ENCODE results near the gene ATP6AP1.

The ATP6AP1 gene

DNA sequence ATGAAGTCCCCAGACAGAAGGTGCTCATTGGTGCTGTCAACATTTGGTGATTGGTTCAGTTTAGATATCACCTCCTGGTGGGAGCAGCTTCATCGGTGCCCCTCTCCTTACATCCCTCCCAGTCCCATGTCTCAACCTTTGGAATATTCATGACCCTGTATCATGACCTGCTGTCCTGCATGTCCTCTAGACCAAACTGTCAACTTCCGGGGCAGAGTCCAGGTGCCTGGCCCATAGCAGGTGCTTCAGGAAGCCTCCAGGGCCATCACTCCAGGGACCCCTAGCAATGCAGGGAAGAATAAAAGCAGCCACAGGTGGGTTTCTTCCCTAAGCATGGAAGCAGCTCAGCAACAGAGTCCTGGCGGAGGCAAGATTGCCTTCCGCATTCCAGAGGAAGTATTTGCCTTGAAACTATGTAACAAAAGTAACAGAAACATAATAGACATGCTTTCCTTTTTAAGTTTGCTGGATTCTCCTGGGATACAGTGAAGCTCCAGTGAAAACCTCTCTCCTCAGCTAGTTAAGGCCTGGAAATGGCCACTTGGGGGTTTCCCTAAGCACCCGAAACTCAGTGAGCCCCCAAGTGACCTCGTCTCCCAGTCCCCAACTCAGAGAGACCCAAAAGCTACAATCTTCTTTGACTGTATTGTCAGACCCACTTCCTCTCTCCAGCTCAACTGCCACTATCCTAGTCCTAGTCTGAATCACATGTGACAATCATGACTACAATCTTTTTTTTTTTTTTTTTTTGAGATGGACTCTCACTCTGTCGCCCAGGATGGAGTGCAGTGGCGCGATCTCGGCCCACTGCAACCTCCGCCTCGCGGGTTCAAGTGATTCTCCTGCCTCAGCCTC is 1.3 kb upstream of the ATP6AP1 start:
- in situ Hi-C loops (cut with MboI; ENCODE audit: low sequenced_read_pairs), result no loop called here

DNA sequence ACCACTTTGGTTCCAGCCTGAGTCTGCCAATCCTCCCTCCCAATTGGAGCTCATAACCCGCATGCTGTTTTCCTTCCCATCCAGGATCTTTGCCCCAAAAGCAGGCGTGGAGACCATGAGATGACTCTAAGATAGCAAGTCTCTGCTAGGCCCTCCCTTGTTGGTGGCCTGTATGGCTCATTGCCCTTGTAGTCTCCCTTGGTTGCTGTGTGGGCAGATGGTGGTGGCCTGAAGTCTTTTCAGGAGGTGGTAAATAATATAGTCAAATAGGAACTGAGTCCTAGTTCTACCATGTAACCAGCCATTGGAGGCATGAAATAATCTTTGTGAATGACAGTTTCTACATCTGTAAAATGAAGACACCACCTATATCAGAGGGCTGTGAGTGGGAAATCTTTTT is 1.2 kb downstream of the ATP6AP1 start:
- in situ Hi-C loops (cut with MboI; ENCODE audit: low sequenced_read_pairs), result no loop called here

DNA sequence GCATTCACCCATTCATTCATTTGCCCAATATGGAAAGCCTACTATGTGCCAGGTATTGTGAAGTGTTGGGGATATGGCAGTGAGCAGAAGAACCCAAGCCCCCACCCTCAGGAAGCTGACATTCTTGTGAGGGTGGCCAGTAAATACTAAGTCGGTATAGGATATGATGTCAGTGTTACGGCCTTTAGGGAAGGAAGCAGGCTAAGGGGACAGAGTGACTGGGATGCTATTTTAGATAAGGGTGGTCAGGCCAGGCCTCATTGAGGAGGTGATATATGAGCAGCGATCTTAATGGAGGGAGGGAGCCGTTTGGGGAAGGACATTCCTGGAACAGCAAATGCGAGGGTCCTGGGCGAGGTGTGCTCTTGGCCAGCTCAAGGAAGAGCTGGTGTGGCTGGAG is 2.0 kb downstream of the ATP6AP1 start:
- in situ Hi-C loops (cut with MboI; ENCODE audit: low sequenced_read_pairs), result no loop called here

DNA sequence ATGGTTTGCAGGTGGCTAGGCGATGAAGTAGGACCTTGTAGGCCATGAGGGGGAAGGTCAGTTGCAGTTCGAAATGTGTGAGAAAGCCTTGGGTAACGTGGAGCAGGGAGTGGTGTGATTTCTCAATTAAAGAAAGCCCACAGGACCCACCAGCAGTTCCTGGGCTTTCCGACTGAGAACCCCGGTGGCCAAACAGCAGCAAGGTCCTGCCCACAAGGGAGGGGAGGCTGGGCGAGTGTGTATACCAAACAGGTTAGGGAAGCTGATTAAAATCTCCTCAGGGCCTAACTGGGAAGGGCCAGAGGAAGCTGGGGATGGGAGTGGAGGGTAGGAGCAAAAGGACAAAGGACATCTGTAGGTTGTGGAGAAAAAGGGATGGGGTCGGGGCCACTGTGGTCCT is 2.4 kb downstream of the ATP6AP1 start:
- in situ Hi-C loops (cut with MboI; ENCODE audit: low sequenced_read_pairs), result no loop called here

DNA sequence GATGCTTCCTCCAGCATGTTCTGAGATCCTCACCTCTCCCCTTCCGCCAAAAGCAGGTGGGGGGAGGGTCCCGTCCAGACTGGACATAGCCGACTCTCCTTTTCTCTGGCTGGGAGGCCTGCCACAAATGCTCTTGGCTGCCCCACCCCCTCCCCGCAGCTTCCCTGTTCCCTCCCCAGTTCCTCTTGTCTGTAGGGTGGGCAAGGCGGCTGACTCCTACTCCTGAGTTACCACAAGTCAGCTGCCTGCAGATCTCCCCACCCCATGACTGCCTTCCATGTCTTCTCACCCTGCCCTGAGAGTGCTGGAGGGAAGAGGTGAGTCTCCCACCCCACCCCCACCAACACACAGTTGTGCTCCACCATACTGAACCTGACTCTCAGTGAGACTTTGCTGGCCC is 2.9 kb downstream of the ATP6AP1 start:
- in situ Hi-C loops (cut with MboI; ENCODE audit: low sequenced_read_pairs), result no loop called here

DNA sequence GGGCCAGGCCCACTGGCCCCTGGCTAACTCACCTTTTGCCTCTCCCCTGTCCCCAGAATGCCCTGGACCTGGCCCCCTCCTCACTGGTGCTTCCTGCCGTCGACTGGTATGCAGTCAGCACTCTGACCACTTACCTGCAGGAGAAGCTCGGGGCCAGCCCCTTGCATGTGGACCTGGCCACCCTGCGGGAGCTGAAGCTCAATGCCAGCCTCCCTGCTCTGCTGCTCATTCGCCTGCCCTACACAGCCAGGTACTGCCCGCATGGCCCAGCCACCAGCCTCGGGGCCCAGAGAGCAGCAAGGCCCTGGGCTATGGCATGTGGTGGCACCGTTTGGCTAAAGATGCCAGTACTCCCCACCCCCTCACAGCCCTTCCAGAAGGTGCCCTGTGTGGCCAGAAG is 3.7 kb downstream of the ATP6AP1 start:
- in situ Hi-C loops (cut with MboI; ENCODE audit: low sequenced_read_pairs), result no loop called here

DNA sequence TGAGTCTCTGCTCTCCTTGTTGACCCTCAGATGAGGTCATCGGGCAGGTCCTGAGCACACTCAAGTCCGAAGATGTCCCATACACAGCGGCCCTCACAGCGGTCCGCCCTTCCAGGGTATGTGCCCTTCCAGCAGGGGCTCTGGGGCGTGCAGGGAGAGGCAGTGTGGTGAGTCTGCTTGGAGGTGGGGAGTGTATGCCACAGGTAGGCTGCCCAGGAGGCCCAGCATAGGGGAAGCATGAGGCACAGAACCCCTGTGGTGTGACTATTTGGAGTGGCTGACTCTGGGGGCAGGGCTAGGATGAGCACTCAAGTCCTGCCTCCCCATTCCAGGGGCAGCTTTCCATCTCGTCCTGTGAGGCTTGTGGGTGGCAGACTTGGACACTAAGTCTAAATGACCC is 5.1 kb downstream of the ATP6AP1 start:
- in situ Hi-C loops (cut with MboI; ENCODE audit: low sequenced_read_pairs), result no loop called here

DNA sequence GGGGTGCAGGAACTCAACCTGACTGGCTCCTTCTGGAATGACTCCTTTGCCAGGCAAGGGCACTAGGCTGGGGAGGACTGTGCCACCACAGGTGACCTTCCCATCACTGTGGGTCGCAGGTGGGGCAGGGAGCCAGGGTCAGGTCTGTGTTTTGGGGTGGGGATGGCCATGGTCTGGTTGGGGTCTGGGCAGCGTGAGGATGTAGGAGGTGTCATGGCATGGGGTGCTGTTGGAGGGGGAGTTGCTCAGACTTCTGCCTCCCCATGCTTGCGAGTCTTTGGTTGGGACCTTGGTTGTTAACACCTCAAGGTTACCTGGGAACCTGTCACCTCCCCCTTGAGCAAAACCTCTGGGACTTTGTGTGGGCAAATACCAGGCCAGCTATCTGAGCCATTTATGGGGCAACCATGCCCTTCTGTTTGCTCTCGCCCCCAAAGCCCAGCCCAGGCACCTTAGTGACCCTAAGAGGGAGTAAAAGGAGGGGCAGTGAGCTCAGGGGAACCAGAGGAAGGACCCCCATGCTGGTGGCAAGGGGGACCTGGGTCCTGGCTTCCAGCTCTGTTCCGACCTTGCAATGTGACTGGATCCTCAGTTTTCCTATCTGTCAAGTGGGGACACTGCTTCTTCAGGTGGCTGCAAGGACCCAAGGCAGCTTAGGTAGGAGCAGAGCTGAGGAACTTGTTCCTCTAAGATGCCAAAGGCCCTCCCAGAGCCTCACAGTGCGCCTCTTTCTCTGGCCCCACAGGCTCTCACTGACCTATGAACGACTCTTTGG is 6.1 kb downstream of the ATP6AP1 start:
- in situ Hi-C loops (cut with MboI; ENCODE audit: low sequenced_read_pairs), result no loop called here

DNA sequence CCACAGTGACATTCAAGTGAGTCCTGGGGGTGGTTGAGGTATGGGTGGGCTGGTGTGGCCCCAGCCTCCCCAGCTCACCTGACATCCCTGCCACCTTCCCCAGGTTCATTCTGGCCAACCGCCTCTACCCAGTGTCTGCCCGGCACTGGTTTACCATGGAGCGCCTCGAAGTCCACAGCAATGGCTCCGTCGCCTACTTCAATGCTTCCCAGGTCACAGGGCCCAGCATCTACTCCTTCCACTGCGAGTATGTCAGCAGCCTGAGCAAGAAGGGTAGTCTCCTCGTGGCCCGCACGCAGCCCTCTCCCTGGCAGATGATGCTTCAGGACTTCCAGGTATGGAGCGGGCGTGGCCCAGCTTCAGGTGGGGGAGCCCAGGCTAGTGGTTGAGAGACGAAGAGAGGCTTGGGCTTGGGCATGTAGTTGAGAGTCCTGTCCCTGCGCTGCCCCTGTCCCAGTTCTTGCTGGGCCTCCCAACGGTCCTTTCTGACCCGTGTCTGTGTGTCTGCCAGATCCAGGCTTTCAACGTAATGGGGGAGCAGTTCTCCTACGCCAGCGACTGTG is 6.8 kb downstream of the ATP6AP1 start:
- in situ Hi-C loops (cut with MboI; ENCODE audit: low sequenced_read_pairs), result no loop called here

DNA sequence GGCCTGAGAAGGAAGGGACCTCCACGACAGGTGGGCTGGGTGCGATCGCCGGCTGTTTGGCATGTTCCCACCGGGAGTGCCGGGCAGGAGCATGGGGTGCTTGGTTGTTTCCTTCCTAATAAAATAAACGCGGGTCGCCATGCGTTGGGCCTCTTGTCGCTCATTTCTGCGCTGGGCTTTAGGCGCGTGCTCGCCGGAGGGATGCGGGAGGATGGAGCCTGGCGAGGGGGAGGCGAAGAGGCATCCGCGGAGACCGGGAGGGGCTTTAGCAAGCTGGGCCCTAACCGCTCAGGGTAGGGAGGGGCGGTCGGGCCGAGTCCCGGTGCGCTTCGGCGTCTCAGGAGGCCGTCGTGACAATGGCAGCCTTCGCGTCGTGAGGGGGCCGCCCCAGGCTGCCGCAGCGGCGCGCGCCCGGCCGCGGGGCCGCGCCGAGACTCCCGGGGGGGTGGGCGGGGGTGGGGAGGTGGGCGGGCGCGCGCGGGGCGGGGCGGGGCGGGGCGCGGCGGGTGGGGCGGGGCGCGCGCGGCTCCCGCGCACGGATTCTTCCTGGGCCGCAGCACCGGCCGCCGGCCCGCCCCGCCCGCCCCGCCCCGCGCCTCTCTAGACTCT is 8.0 kb downstream of the ATP6AP1 start:
- in situ Hi-C loops (cut with MboI; ENCODE audit: low sequenced_read_pairs), result no loop called here

DNA sequence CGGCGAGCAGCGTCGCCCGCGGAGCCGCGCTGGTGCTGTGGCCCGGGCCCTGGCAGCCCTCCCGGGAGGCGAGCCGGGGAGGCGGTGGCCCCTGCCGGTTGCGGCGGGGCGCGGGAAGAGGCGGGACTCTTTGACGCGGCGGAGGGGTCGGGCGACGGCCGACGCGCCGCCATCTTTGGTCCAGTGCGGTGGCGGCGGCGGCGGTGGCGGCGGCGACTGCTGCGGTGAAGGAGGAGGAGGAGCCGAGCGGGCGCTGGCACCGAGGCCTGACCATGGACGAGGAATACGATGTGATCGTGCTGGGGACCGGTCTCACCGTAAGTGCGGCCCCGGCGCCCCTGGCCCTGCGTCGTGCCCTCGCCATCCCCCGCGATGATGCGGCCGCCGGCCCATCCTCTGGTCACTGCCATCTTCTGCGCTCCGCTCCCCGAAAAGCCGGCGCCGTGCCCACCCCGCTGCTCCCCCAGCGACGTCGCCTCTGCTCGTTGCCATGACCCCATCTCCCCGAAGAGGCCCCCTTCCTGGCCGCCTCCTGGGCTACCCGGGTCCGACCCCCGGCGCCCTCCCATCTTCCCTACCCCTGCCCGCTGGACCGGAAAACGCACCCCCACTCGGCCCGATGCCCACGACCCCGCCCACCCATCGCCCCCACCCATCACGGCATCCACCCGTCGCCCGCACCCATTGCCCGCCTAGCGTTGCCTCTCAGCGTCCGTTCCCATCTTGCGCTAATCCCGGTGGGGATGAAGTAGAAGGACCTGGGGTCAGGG is 8.7 kb downstream of the ATP6AP1 start, which contains the start of gene GDI1:
Gene GDI1 (plus strand): TSS at position 172 of the 770 bp plus-strand sequence. CDS start 101 bp downstream, at position 273.
- in situ Hi-C loops (cut with MboI; ENCODE audit: low sequenced_read_pairs), result no loop called here

DNA sequence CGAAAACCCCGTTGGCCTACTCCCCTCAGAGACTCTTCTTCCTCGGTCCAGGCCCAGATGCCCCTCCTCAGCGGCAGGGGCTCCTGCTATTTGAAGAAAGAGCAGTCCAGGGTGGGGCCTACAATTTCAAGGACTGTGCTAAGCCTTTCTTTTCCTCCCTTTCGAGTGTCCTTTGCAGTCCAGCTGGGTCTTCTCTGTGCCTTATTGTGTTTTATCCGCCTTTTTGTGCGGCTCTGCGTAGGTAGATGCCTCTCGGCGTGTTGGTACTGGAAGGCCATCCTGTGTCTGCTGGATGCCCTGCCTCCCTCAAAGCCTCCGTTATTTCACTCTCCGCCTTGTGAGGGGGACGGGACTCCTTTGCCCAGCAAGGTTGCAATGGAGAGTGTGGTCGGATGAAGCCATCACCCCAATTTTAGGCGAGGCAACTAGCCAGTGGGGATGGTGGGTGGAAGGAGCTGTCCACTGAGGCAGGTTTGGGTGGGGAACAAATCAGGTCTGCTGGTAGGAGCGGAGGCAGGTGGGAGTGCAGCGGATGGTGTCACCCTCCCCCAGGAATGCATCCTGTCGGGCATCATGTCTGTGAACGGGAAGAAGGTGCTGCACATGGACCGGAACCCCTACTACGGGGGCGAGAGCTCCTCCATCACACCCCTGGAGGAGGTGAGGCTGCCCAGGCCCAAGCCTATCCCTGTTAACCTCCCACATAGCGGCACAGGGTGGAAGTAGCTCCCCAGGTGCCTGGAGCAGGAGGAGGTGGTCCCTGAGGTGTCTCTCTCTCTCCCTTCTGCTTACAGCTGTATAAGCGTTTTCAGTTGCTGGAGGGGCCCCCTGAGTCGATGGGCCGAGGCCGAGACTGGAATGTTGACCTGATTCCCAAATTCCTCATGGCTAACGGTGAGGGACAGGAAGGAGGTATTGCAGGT is 9.8 kb downstream of the ATP6AP1 start:
- in situ Hi-C loops (cut with MboI; ENCODE audit: low sequenced_read_pairs), result no loop called here

DNA sequence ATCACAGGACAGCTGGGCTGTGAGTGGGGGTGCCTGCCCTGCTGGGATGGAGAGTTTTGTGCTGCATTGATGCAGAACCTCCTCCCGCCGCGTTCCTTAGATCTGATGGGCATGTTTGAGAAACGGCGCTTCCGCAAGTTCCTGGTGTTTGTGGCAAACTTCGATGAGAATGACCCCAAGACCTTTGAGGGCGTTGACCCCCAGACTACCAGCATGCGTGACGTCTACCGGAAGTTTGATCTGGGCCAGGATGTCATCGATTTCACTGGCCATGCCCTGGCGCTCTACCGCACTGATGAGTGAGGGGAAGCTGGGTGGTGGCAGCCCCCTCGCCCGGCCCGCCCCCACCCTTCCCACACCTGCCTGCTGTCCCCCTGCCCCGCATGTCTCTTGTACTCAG is 11.4 kb downstream of the ATP6AP1 start:
- in situ Hi-C loops (cut with MboI; ENCODE audit: low sequenced_read_pairs), result no loop called here

DNA sequence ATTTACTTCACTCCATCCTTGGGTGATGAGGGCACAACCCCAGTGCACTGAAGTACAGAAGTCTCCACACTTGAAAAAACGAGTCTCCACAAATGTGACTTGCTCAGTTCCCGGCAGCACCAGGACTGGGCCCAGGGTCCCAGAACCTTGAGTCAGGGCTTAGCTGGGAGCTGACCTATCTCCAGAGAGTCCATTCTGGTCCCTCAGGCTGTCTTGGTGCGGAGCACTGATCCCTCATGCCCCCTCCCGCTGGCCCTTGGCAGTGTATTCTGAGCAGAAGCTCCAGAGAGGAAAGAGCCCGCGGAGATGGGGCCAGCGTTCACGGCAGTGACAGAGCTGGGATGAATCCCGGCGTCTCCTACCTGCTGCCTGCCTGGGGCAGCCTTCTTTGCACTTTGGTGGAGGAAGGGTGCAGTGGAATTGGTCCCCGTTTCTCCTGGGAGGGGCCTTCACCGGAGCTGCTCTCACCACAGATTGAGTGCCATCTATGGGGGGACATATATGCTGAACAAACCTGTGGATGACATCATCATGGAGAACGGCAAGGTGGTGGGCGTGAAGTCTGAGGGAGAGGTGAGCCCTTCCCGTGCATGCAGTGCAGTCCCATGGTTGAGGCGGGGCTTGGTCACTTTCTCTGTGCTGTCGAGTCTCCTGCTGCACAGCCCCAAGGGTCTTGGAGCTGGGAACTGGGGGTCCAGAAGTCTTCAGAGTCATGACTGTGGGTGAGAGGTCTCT is 12.3 kb downstream of the ATP6AP1 start:
- in situ Hi-C loops (cut with MboI; ENCODE audit: low sequenced_read_pairs), result no loop called here

DNA sequence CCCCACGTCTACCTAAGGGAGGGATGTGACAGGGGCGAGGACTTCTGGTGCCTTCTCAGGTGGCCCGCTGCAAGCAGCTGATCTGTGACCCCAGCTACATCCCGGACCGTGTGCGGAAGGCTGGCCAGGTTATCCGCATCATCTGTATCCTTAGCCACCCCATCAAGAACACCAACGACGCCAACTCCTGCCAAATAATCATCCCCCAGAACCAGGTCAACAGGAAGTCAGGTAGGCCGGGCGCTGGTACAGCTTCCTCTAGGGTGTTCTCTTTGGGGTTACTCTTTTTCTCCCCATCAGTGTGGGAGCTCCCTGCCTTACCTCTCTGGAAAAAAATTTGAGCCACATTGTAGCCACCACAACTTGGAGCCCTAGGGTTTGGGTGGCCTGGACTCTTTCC is 13.1 kb downstream of the ATP6AP1 start:
- in situ Hi-C loops (cut with MboI; ENCODE audit: low sequenced_read_pairs), result no loop called here

DNA sequence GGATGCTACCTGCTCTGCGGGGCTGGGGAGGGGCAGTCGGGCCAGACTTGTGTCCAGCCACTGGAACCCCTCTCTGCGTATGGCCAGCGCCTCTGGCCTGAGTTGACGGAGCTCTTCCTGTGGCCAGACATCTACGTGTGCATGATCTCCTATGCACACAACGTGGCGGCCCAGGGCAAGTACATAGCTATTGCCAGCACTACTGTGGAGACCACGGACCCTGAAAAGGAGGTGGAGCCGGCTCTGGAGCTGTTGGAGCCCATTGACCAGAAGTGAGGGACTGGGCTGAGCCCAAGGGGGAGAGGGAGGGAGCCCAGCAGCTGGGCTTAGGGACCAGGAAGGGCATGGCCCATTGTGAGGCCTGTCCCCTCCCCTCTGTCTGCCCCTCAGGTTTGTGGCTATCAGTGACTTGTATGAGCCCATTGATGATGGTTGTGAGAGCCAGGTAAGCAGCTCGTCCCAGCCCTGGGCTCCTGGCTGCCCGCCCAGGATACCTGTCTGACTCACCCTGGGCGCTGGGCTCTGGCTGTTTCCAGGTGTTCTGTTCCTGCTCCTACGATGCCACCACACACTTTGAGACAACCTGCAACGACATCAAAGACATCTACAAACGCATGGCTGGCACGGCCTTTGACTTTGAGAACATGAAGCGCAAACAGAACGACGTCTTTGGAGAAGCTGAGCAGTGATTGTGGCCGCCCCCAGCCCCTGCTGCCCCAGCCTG is 13.7 kb downstream of the ATP6AP1 start:
- in situ Hi-C loops (cut with MboI; ENCODE audit: low sequenced_read_pairs), result no loop called here

DNA sequence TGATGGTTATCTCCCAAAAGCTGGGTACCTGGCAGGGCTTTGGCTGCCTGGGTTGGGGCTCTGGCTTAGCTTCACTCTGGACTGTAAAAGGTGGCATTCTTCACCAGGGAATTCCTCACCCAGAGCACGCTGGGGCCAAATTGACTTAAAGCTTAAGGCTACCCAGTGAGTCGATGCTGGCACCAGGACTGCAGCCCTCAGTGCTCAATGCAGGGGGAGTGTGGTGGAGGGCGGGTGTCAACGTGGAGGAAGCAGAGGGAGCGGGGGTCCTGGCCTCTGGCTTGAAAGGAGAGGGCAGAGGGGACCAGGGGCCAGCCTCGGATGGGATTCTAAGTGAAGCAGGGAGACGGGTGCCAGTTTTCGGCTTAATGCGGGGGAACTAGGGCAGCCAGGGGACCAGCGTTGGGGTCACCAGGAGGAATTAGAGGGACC is 15.0 kb downstream of the ATP6AP1 start:
- in situ Hi-C loops (cut with MboI; ENCODE audit: low sequenced_read_pairs), result no loop called here

All from HL-60/S4 (cell line).